HUDEP-2 (cell line): ENCODE results near the gene AKT3.

Source experiments
- DNase-seq, 76 experiments: peaks; one replicate each; lab custom pipeline; 2025; ENCODE audit not compliant: unreplicated experiment in 76 of 76; lab: John Stamatoyannopoulos, UW

The AKT3 gene

GRCh38 chr1:243525085-243525487 lies 325.0 kb downstream of the AKT3 start:
- no peak for DNase-seq

DNA sequence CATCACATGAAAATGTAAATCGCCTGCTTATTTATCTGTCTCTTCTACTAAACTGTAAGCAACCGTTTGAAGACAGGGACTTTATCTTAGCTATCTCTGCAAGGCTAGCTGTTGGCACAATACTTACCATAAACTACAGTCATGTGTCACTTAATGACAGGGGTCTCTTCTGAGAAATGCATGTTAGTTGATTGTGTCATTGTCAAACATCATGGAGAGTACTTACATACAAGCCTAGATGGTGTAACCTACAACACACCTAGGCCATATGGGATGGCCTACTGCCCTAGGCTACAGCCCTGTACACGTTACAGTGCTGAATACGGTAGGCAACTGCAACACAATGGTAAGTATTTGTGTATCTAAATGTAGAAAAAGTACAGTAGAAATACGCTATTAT lies 326.3 kb downstream of the AKT3 start:
- DNase-seq, result no peak

DNA sequence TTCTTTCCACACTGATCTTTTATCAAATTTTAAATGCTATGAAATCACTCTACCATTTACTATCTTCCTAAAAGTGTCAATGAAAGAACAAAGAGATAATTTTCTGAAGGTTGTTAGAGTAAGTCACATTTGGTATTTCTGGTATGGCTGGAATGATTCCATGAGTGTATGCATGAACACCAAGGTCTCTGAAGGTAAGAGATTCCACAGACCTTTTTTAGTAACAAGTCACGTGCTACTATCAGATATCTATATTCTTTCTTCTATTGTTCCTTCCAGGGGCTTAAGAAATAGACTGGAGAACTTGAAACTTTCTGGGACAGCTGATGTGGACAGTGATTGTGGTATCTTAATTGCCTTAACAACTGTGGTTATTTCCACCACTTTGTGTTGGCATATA lies 329.2 kb downstream of the AKT3 start:
- no peak for DNase-seq

GRCh38 chr1:243514927-243515326 lies 335.1 kb downstream of the AKT3 start:
- DNase-seq, result no peak

DNA sequence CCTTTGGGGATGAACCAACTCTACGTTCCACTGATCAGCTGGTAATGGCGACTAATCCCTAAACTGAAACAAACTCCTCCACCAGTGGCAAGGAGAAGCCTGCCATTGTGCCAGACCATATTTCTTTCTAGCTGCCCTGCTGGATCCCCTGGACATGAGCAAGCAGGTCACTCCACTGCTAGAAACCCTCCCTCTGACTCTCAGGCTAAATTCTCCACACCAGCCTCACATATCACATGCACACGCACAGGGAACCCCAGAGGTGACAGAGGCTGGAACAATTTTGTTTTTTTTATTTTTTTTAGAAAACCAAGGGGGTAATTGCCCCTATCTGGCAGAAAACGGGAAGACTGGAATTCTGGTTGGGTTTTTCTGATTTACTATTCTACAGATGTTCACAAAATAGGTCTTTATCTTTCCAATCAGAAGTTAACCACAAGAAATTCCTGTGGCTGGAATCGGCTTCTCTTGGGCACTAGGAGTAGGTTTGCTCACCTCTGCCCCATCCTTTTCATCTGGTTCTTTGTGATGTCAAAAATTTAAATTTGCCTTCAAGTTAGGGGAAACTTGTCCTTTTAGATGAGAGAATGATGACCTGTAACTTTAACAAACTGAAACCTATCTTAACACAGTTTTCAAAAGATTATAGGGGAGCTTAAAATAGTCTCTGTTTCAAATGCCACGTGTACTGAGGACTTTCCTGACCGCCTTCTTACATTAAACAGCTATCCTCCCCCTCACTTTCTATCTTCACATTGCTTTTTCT lies 336.1 kb downstream of the AKT3 start:
- DNase-seq, result no peak

DNA sequence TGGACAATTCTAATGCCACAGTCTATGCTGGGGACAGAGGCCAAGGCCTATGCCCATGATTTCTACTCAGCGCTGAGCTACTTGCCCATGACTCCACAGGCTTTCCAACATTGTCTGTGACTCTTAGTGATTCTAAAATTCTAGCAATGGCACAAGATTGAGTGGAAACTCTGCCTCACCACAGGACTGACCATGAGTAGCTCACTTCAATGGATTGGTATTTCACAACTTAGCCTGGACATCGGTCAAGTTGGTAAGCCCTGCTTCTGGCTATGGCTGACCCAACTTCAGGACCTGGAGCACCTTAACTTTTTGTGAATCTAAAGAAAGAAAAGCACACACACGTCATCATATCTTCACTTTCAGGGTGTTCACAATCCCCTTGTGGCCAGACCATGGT lies 339.1 kb downstream of the AKT3 start:
- no peak for DNase-seq

DNA sequence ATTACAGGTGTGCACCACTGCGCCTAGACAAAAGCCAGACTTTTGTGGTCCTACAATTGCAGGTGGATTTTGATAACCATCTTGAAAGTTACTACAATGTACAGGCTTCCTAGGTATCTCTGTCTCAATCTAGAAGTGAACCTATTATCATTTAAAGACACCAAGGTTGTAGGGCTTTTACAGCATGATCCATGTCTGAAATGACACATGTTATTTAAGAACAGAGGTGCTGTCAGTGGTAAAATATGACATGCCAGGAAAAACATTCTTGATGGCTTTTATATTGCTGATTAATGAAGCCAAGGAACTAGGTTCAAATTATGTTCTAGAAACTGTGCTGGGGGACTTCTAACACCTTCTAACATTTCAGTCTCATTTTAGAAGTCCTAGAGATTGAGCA lies 341.1 kb downstream of the AKT3 start:
- no peak for DNase-seq

- no peak for DNase-seq
These were observed 341.7 kb downstream of the AKT3 start for GRCh38 chr1:243508303-243508713.

DNA sequence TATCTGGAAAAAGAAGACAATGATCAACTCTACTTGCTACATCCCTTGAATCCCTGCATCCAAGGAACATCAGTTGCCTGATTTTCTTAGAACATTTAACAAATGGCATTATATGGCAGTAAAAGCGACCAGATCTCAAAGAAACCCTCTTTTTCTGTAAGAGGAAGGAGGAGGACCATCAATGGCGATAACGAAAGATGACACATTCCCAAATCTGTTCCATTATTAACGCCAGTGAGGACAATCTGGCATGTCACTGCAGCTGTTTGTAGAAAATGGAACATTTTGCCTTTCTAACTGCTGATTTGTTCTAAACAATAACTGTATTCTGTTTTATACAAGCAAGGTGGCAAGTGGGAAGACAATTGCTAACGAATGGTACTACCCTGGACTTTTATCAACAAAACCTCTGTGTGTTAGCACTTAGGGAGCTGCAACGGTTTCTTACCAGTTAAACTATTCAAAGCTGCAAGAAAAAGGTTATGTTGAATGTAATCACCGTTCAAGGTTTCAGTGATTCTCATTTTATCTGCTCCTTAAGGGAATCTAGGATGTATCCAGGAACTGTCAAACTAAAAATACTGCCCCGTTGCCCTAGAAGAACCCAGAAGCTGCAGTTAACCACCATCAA lies 342.3 kb downstream of the AKT3 start:
- DNase-seq, result no peak

GRCh38 chr1:243507001-243507671 lies 342.9 kb downstream of the AKT3 start:
- DNase-seq, result no peak

- no peak for DNase-seq
These were observed 343.9 kb downstream of the AKT3 start for GRCh38 chr1:243505986-243506689.

DNA sequence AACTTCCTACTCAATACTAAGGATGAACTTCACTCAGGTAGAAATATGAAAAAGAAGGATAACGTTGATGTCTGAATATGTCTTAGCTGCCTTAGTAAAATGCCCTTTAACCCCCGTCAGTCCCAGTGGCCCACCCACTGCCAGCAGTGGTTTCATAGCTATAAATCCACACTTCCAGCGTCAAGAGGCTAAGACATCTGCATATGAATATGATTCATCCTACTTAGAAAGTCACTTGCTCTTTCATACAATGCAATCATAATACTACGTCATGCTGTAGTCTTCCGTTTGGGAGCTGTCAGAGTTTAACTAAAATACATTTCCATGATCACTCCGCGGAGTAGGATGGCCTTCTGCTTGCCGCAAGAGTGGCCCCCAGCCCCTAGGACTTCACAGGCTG lies 346.9 kb downstream of the AKT3 start:
- no peak for DNase-seq

GRCh38 chr1:243501002-243501401 lies 349.0 kb downstream of the AKT3 start:
- DNase-seq, result no peak

GRCh38 chr1:243500512-243500911 lies 349.5 kb downstream of the AKT3 start:
- no peak for DNase-seq

DNA sequence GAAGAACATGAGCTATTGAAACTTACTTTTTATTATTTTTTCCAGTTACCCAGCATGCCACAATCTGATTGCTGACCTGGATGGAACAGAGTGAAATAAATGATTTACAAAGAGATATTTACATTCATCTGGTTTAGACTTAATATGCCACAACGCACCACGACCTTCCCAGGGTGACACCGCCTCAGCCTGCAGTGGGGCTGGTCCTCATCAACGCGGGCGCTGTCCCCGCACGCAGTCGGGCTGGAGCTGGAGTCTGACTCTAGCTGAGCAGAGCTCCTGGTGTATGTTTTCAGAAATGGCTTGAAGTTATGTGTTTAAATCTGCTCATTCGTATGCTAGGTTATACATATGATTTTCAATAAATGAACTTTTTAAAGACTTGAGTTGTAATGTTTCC lies 350.3 kb downstream of the AKT3 start:
- no peak for DNase-seq

- no peak for DNase-seq
These were observed 350.8 kb downstream of the AKT3 start for GRCh38 chr1:243499248-243499647.

- no peak for DNase-seq
These were observed 351.9 kb downstream of the AKT3 start for GRCh38 chr1:243497939-243498681.

- no peak for DNase-seq
These were observed 353.2 kb downstream of the AKT3 start for GRCh38 chr1:243496806-243497205.

GRCh38 chr1:243496187-243496646 lies 353.8 kb downstream of the AKT3 start:
- DNase-seq, result no peak

DNA sequence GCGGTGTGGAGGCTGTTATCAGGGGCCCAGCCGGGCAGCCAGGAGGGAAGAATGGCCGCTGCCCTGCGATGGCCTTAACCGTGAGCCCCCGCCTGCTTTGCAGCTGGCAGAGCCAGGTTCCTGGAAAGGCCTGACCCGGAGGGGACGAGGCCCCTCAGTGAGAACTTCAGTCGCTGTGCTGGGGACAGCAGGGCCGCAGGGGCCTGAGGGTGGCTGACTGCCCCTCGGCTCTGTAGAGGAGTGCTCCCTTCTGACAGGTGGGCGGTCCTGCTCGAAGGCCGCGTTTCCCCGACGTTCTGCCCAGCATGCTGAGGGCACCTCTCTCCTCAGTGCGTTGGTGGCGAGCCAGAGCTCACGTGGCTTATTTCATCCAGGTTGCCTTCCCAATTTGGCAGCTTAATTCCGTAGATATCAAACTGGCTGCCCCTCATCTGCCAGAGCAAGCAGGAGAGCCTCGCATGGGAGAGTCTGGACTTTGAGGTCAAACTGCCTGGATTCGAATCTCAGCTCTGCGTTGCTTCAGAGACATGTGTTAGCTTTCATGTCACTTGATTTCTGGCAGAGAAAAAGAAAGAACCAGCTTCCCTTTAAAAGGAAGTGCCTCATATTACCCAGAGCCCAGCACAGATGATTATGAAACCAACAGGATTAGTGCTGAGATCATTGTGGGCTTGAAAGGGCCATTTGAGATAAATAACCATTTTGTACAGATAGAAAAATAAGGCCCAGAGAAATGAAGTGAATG lies 354.4 kb downstream of the AKT3 start:
- DNase-seq, result no peak
